CD4-positive, alpha-beta memory T cell (primary cell): ENCODE data around the gene MAMDC2. TPM values are rescaled to one million over a fixed set of nuclear protein-coding genes. Genes with fewer than 3 reads are reported as not detected.

Experiments used
- CTCF ChIA-PET: fragments of 350-600 bp; sonication (Branson Sonifier 250); formaldehyde crosslinking; loops from one replicate; lab custom pipeline; 2021; ENCODE audit warnings: inconsistent platforms; ENCODE audit not compliant: partially characterized antibody; lab: Charles Lee
- POLR2A ChIA-PET: fragments of 350-600 bp; sonication (Branson Sonifier 250); formaldehyde crosslinking; loops from one replicate; lab custom pipeline; 2021; ENCODE audit not compliant: partially characterized antibody; lab: Charles Lee
- DNase-seq, 5 donors: peaks; one replicate each; pipeline versions ENCODE4 v3.0.0 to v3.0.0-alpha.2; 2020 to 2022; ENCODE audit warnings: mixed read lengths in 1 of 5
- H3K27ac ChIP-seq: one replicate; pipeline ENCODE4 v1.7.0; 2013; ENCODE audit warnings: low read depth, low read length
- H3K27me3 ChIP-seq: 2 replicates; pipeline ENCODE4 v1.7.0; 2013; ENCODE audit warnings: mild to moderate bottlenecking, low read length, moderate library complexity; ENCODE audit not compliant: insufficient read depth
- H3K36me3 ChIP-seq: 2 replicates; pipeline ENCODE4 v1.7.0; 2013; ENCODE audit warnings: mild to moderate bottlenecking, low read length, moderate library complexity; ENCODE audit not compliant: insufficient read depth
- H3K4me1 ChIP-seq: 2 replicates; pipeline ENCODE4 v1.7.0; 2013; ENCODE audit warnings: mild to moderate bottlenecking, low read length, moderate library complexity; ENCODE audit not compliant: insufficient read depth
- H3K4me3 ChIP-seq, 2 donors: one replicate each; pipeline ENCODE4 v1.7.0; 2013; ENCODE audit warnings: low read length in 2 of 2, mild to moderate bottlenecking in 1 of 2
- H3K9me3 ChIP-seq, 2 donors: one replicate each; pipeline ENCODE4 v1.7.0; 2013; ENCODE audit warnings: low read length in 2 of 2, control low read depth in 1 of 2; ENCODE audit not compliant: control insufficient read depth in 1 of 2
- H3K27ac Mint-ChIP-seq, 7 donors: one replicate each; pipeline ENCODE4 v1.8.0; 2020 to 2021; ENCODE audit warnings: mixed read lengths in 7 of 7, mild to moderate bottlenecking in 6 of 7, inconsistent platforms in 3 of 7, moderate library complexity in 3 of 7
- H3K27me3 Mint-ChIP-seq, 2 donors: one replicate each; pipeline ENCODE4 v1.8.0; 2020 to 2021; ENCODE audit warnings: mixed read lengths in 2 of 2
- H3K36me3 Mint-ChIP-seq, 2 donors: one replicate each; pipeline ENCODE4 v1.8.0; 2020 to 2021; ENCODE audit warnings: mixed read lengths in 2 of 2, inconsistent platforms in 1 of 2, mild to moderate bottlenecking in 1 of 2
- H3K4me1 Mint-ChIP-seq, 4 donors: one replicate each; pipeline ENCODE4 v1.8.0; 2020 to 2021; ENCODE audit warnings: mixed read lengths in 4 of 4, mild to moderate bottlenecking in 1 of 4
- H3K4me3 Mint-ChIP-seq, 8 donors: one replicate each; pipeline ENCODE4 v1.8.0; 2020 to 2021; ENCODE audit warnings: mixed read lengths in 8 of 8, mild to moderate bottlenecking in 7 of 8, moderate library complexity in 6 of 8, inconsistent platforms in 3 of 8
- H3K9me3 Mint-ChIP-seq, 8 donors: one replicate each; pipeline ENCODE4 v1.8.0; 2020 to 2021; ENCODE audit warnings: mixed read lengths in 8 of 8, mild to moderate bottlenecking in 5 of 8, inconsistent platforms in 3 of 8, moderate library complexity in 1 of 8
- intact Hi-C: fragments of 100-400 bp; cut with micrococcal nuclease; formaldehyde crosslinking; loops from one replicate; pipeline ENCODE4 v1.15.1; 2023
- polyA plus RNA-seq, 2 donors: library from polyadenylated mRNA; unstranded; fragments of 300-500 nt; fragmentation: Illumina TruSeq; gene quantifications; one replicate each; pipeline ENCODE4 v1.2.3, GENCODE V29; 2021
- total RNA-seq, 2 experiments: library from RNA; stranded (reverse); gene quantifications; one replicate each; pipeline ENCODE4 v1.2.3, GENCODE V29; 2021

Gene MAMDC2
- total and polyA plus RNA-seq, 4 experiments from 2014 or later, result not detected

DNA sequence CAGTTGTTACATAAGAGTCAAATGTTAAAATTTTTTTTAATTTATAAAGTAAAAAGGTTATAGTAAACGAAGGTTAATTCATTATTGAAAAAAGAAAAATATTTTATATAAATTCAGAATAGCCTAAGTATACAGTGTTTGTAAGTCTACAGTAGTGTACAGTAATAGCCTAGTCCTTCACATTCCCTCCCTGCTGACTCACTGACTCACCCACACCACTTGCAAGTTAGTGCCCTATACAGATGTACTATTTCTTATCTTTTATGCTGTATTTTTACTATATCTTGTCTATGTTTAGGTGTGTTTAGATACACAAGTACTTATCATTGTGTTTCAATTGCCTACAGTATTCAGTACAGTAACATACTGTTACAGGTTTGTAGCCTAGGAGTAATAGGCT is 57.6 kb downstream of the MAMDC2 start:
- H3K4me3 ChIP-seq, result no peak overlapping the region
- Mint-ChIP-seq H3K4me1 (no peaks in the 10 kb centered on the region), H3K9me3 (peaks cover 0 to 2% (median 0%) of the 10 kb centered on the region in 8 donors), H3K36me3 (no peaks in the 10 kb centered on the region), H3K27ac (no peak overlapping the region), H3K27me3 (peaks cover 2 to 4% of the 10 kb centered on the region in 2 donors), H3K4me3 (no peak overlapping the region)
- H3K4me1 ChIP-seq, result no peaks in the 10 kb centered on the region
- ChIA-PET CTCF (interaction anchor here (1.3 kb wide), 1 partner anchor 10 kb away, joined by 8 read pairs; no protein-coding TSS in a partner anchor), POLR2A (no interaction called here)
- H3K27ac ChIP-seq, result no peak overlapping the region
- H3K9me3 ChIP-seq, result no peaks in the 10 kb centered on the region
- DNase-seq, result no peak
- no peaks in the 10 kb centered on the region for H3K27me3 ChIP-seq
- H3K36me3 ChIP-seq, result no peaks in the 10 kb centered on the region
- intact Hi-C loops, result no loop called here

DNA sequence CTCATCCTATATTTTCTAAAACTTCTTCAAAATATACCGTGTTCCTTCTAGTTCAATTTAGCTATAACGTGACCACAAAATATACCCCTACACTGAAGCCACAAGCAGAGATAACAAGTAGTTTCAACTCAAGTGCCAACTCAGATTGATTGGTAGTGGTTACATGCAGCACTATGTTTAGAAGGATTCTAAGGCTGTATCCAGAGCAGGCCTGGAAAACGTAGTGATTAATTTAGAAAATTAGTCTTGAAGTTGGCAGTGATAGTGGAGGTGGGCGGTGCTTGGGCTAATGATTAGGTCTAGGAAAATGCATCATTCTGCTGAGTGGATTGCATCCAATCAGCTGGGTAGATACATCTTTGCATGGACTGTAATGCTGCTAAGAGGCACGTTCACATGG is 61.5 kb downstream of the MAMDC2 start:
- Histone ChIP-seq H3K9me3 (no peaks in the 10 kb centered on the region), H3K27ac (no peak overlapping the region), H3K27me3 (no peaks in the 10 kb centered on the region), H3K36me3 (no peaks in the 10 kb centered on the region), H3K4me3 (no peak overlapping the region), H3K4me1 (no peaks in the 10 kb centered on the region)
- H3K9me3 Mint-ChIP-seq, result peaks cover 0 to 2% (median 0%) of the 10 kb centered on the region in 8 donors
- ChIA-PET POLR2A (no interaction called here), CTCF (no interaction called here)
- H3K4me1 Mint-ChIP-seq, result peaks cover under 1 to 2% (median under 1%) of the 10 kb centered on the region in 4 donors
- no peak for DNase-seq
- H3K36me3 Mint-ChIP-seq, result no peaks in the 10 kb centered on the region
- no peak overlapping the region for H3K27ac Mint-ChIP-seq
- H3K27me3 Mint-ChIP-seq, result peaks cover under 1 to 1% of the 10 kb centered on the region in 2 donors
- no peak overlapping the region for H3K4me3 Mint-ChIP-seq
- intact Hi-C loops, result no loop called here

DNA sequence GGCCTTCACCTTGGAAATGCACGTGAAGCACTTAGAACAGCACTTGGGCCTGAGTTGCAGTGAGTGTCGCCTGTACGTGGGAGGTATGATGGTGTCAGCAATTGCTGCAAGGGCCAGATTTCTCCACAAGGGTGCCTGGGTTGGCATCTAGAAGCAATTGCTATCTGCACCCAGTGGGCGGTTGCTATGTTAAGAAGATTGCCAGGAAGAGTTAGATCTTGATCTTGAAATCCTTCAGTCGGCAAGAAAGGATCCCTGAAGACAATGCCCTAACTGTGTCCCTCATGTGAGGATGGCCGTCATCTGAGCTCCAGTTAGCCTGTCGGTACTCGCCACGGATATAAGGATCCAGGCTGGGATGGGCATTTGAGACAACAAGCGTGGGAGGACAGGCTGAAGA is 62.9 kb downstream of the MAMDC2 start:
- no peaks in the 10 kb centered on the region for H3K4me1 ChIP-seq
- no peak overlapping the region for H3K27ac ChIP-seq
- ChIA-PET POLR2A (no interaction called here), CTCF (no interaction called here)
- Mint-ChIP-seq H3K4me1 (peaks cover 6 to 11% (median 9%) of the 10 kb centered on the region in 4 donors), H3K27ac (no peak overlapping the region), H3K27me3 (peaks cover 4 to 9% of the 10 kb centered on the region in 2 donors), H3K9me3 (peaks cover 0 to 2% (median 0%) of the 10 kb centered on the region in 8 donors), H3K4me3 (no peak overlapping the region), H3K36me3 (no peaks in the 10 kb centered on the region)
- H3K9me3 ChIP-seq, result no peaks in the 10 kb centered on the region
- DNase-seq, result no peak
- no peaks in the 10 kb centered on the region for H3K27me3 ChIP-seq
- no peak overlapping the region for H3K4me3 ChIP-seq
- intact Hi-C loops, result no loop called here
- H3K36me3 ChIP-seq, result no peaks in the 10 kb centered on the region

DNA sequence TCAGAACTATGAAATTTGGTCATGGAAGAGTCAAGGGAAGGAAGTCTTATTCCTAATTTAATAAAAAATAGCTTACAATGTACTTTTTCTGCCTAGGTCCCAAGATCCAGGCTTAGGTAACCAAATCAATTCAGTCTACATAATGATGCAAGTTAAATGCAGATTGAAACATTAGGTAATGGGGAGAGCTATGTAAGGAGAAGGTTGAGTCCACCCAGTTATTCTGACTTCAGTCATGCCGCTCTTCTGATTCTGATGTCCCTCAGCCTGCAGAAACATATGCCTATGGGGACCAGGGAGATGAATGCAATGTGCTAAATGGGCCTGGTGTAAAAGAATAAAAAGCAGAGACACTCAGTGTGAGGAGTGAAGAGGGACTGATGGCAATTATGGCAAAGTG is 63.9 kb downstream of the MAMDC2 start:
- H3K27ac Mint-ChIP-seq, result no peak overlapping the region
- ChIA-PET CTCF (interaction anchor here (1.0 to 1.3 kb wide), 2 partner anchors 14 to 18 kb away, joined by 3 to 6 read pairs; no protein-coding TSS in a partner anchor), POLR2A (no interaction called here)
- H3K4me1 Mint-ChIP-seq, result peaks cover 6 to 11% (median 9%) of the 10 kb centered on the region in 4 donors
- DNase-seq, result no peak
- intact Hi-C loops, result no loop called here
- no peak overlapping the region for H3K27ac ChIP-seq
- H3K4me3 ChIP-seq, result no peak overlapping the region
- H3K9me3 Mint-ChIP-seq, result peaks cover 0 to 2% (median 0%) of the 10 kb centered on the region in 8 donors
- no peaks in the 10 kb centered on the region for H3K36me3 Mint-ChIP-seq
- peaks cover 4 to 15% of the 10 kb centered on the region in 2 donors for H3K27me3 Mint-ChIP-seq
- H3K36me3 ChIP-seq, result no peaks in the 10 kb centered on the region
- no peaks in the 10 kb centered on the region for H3K9me3 ChIP-seq
- H3K4me1 ChIP-seq, result no peaks in the 10 kb centered on the region
- no peak overlapping the region for H3K4me3 Mint-ChIP-seq
- no peaks in the 10 kb centered on the region for H3K27me3 ChIP-seq

DNA sequence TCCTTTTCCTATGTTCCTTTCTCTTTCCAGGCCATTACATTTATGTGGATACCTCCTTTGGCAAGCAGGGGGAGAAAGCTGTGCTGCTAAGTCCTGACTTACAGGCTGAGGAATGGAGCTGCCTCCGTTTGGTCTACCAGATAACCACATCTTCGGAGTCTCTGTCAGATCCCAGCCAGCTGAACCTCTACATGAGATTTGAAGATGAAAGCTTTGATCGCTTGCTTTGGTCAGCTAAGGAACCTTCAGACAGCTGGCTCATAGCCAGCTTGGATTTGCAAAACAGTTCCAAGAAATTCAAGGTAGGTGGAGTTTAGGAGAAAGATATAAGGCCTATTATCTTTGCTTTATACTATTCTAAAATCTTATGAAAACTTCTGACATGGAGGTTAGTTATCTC is 64.5 kb downstream of the MAMDC2 start:
- Mint-ChIP-seq H3K9me3 (no peaks in the 10 kb centered on the region), H3K27ac (no peak overlapping the region), H3K27me3 (peaks cover 4 to 15% of the 10 kb centered on the region in 2 donors), H3K36me3 (no peaks in the 10 kb centered on the region), H3K4me3 (no peak overlapping the region), H3K4me1 (peaks cover 6 to 11% (median 9%) of the 10 kb centered on the region in 4 donors)
- Histone ChIP-seq H3K9me3 (no peaks in the 10 kb centered on the region), H3K4me3 (no peak overlapping the region), H3K36me3 (no peaks in the 10 kb centered on the region), H3K27ac (no peak overlapping the region), H3K4me1 (no peaks in the 10 kb centered on the region), H3K27me3 (no peaks in the 10 kb centered on the region)
- ChIA-PET POLR2A (no interaction called here), CTCF (interaction anchor here (1.0 to 1.3 kb wide), 2 partner anchors 14 to 17 kb away, joined by 3 to 6 read pairs; no protein-coding TSS in a partner anchor)
- intact Hi-C loops, result no loop called here
- no peak for DNase-seq

DNA sequence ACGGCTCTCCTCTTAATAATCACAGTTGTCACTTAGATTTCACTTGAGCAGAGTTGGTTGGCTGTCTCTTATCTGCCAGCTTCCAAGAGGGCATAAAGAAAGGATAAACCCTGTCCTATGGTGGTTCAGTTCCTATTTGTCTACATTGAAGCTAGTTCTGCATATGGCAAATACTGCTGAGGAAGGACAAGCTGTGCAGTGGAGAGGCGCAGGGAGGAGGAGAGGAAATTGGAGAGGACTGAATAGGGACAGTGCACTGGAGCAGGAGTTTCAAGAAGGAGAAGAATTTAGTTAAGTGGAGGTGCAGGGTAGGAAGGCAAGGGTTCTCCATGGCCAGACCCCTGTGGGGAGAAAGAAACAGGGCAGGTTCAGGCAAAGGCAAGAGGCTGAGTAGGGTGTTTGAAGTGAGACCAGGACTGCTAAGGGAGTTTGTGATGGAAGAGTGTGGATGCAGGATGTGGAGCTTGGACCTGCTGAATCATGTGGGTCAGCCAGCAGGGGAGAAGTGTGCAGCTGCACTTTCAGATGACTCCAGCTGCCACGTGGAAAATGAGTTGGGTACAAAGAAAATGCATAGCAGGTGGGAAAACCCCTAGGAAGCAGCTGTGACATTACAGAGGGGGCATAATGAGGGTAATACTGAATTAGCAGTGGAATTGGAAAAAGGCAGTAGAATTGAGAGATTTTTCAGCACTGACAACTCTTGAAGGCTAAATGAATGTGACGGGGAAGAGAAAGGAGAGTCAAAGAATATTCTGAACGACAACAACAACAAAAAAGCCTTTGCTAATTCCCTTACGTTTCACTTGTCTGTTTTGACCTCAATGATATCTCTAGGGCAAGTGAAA is 66.8 kb downstream of the MAMDC2 start:
- intact Hi-C loops, result no loop called here
- peaks cover 10 to 15% of the 10 kb centered on the region in 2 donors for H3K27me3 Mint-ChIP-seq

DNA sequence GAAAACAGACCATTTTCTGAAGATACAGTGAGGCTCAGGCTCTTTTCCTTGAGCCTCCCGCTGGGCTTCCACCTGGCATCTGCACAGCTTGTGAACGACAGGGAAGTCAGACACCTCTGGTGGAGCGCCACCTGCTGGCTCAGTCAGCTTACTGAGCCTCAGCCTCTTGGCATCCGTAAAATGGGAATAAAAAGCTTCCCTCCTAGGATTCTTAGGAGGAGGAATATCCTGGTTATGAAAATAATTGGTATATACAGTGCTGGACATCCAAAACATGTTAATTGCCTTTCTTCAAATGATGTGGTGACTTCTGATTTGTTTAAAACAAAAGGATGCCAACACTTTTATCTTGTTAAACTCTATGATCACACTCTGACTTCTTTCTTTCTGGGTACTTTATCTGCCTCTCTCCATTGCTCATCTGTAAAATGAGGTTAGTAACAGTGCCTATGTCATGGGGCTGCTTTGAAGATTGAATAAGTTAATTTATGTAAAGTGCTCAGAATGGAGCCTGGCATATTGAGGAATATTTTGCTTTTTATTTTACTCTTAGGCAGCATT is 67.5 kb downstream of the MAMDC2 start:
- no peaks in the 10 kb centered on the region for H3K27me3 ChIP-seq
- ChIA-PET POLR2A (no interaction called here), CTCF (interaction anchor here (1.0 to 5.6 kb wide), 20 partner anchors 10 to 690 kb away, joined by 3 to 49 read pairs (median 6); no protein-coding TSS in a partner anchor)
- H3K4me3 ChIP-seq, result no peak overlapping the region
- Mint-ChIP-seq H3K27ac (no peak overlapping the region), H3K4me1 (peaks cover 6 to 11% (median 9%) of the 10 kb centered on the region in 4 donors), H3K27me3 (peaks cover 10 to 17% of the 10 kb centered on the region in 2 donors), H3K36me3 (no peaks in the 10 kb centered on the region), H3K4me3 (no peak overlapping the region), H3K9me3 (no peaks in the 10 kb centered on the region)
- DNase-seq, result peak in 4 of 5 donors; percentile 21 to 26 (median 24)
- no peak overlapping the region for H3K27ac ChIP-seq
- H3K36me3 ChIP-seq, result no peaks in the 10 kb centered on the region
- no peaks in the 10 kb centered on the region for H3K9me3 ChIP-seq
- intact Hi-C loops, result no loop called here
- no peaks in the 10 kb centered on the region for H3K4me1 ChIP-seq

More for the DNA sequence above, 66.8 kb downstream of the MAMDC2 start:
- H3K36me3 ChIP-seq, result no peaks in the 10 kb centered on the region
- Mint-ChIP-seq H3K4me3 (peak overlapping the region in 2 of 8 donors; percentile 0 to 21), H3K36me3 (no peaks in the 10 kb centered on the region), H3K27ac (no peak overlapping the region), H3K4me1 (peaks cover 6 to 11% (median 9%) of the 10 kb centered on the region in 4 donors), H3K9me3 (no peaks in the 10 kb centered on the region)
- POLR2A ChIA-PET, result no interaction called here
- CTCF ChIA-PET, result interaction anchor here (1.0 to 5.6 kb wide), 21 partner anchors 10 to 689 kb away, joined by 3 to 49 read pairs (median 5); no protein-coding TSS in a partner anchor
- H3K4me1 ChIP-seq, result no peaks in the 10 kb centered on the region
- H3K27ac ChIP-seq, result no peak overlapping the region
- H3K9me3 ChIP-seq, result no peaks in the 10 kb centered on the region
- DNase-seq, result no peak
- H3K27me3 ChIP-seq, result no peaks in the 10 kb centered on the region
- H3K4me3 ChIP-seq, result no peak overlapping the region
